Measurements from ENCODE around the gene NXPE2.

Gene NXPE2

DNA sequence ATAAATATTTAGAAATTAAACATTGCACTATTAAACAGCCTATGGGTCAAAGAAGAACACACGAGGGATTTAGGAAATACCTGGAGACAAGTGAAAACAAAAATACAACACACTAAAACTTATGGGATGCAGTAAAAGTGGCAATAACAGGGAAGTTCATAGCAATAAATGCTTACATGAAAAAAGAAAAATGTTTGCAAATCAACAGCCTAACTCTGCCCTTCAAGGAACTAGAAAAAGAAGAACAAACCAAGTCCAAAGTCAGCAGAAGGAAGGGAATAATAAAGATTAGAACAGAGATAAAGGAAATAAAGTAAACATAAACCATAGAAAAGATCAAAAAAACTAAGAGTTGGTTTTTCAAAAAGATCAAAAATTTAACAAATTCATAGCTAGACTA lies 31.6 kb downstream of the NXPE2 start:
- no peak overlapping the region for H3K27ac ChIP-seq
- TF ChIP-seq, protein P1, sequence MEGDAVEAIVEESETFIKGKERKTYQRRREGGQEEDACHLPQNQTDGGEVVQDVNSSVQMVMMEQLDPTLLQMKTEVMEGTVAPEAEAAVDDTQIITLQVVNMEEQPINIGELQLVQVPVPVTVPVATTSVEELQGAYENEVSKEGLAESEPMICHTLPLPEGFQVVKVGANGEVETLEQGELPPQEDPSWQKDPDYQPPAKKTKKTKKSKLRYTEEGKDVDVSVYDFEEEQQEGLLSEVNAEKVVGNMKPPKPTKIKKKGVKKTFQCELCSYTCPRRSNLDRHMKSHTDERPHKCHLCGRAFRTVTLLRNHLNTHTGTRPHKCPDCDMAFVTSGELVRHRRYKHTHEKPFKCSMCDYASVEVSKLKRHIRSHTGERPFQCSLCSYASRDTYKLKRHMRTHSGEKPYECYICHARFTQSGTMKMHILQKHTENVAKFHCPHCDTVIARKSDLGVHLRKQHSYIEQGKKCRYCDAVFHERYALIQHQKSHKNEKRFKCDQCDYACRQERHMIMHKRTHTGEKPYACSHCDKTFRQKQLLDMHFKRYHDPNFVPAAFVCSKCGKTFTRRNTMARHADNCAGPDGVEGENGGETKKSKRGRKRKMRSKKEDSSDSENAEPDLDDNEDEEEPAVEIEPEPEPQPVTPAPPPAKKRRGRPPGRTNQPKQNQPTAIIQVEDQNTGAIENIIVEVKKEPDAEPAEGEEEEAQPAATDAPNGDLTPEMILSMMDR (conservative IDR thresholded peaks at IDR 0.05): no peak

DNA sequence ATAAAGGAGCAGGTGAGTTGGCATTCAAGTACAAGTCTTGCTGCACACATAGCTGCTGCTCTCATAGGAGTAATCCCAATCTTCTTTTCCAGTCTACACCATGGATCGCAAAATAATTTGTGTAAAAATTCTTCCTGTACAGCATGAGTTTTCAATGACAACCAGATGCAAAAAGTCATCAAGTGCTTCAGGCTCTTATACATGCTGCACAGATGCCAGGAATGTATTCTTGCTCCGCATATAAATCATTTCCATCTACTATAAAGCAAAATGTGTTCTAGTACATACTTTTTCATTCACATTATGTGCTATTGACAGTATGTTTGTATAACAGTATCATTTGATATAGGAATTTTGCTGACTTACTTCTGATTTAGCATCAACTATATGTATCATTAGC lies 35.4 kb downstream of the NXPE2 start:
- H3K27ac ChIP-seq: no peak overlapping the region
- TF ChIP-seq, protein P1 (conservative IDR thresholded peaks at IDR 0.05): no peak

DNA sequence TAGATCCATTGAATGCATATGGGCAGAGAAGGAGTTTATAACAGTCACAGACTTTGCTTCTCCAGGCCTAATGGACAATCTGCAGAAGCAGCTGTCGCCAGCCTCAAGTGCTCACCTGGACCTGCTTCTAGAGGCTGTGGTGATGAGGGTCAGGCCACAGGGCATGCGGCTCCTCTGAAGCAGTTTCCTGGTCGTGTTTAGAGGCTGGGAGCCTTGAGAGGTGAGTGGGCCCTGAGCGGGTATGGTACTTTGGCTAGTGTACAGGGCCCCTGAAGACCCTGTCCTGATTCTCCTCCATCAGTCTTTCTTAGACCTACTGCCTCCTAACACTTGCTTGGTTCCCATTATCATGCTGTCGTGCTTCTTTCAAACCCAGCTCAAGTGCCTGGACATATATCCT lies 41.2 kb downstream of the NXPE2 start:
- H3K27ac ChIP-seq: no peak overlapping the region
- TF ChIP-seq, protein P1 (conservative IDR thresholded peaks at IDR 0.05): no peak

DNA sequence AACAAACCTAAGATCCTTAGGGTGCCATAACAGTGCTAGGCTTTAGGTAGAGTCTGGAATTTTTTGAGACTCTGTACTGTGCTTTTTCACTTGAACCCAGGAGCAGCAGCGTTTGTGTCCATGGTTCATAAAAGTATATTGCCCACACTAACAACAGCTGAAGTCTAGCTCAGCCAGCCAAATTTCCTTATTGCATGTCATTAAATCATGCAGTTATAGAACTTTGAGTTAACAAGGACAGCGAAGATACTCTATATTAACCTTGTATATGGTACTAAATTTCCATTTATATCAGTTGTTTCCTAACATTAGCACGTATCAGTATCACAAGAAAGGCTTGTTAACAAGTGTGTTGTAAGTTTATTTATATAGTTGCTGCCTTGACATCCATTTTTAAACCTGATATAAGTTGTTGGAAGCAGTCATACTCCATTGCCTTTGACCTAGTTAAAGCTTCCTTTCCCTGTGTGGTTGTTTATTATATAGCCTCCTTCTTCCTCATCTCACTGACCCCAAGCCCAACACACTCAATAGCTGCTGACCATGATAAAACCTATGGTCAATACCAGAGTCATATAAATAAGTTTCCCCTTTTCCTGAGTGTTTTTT lies 46.7 kb downstream of the NXPE2 start:
- TF ChIP-seq, protein P1 (conservative IDR thresholded peaks at IDR 0.05): no peak
- H3K27ac ChIP-seq: no peak overlapping the region

DNA sequence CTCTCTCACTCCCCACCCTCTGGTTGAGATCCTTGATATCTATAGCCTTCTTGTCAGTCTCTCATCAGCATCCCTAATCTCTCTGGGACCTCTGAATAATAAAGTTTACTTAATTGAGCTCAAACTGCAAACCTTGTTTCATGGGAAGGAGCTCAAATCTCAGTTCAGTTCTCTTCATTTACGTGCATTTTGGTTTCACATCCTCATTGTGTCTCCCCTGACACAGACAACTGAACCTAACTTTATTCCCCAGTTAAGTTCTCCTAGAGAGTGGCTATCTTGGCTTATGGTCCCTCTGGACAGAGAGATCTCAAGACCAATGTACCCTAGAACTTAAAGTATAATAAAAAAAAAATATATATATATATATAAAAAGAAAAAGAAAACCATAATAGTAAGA lies 47.3 kb downstream of the NXPE2 start:
- TF ChIP-seq, protein P1 (conservative IDR thresholded peaks at IDR 0.05): no peak
- no peak overlapping the region for H3K27ac ChIP-seq

DNA sequence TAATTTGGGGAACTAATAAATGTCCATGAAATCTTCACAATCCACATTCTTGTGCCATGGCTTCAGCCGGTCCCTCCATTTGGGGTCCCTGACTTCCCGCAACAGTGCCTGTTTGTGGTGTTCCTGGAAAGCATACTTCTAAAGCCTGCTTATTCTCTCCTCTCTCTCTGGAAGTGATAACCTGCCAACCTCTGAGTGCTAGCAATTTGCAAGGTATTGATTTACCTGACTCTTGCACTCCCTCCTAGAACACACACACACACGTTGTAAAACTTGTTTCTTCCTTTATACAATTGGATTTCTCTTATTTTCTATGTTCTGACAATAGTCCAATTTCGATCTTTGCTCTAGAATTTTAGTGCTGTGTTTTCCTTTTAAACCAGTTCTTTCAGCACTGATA lies 58.5 kb downstream of the NXPE2 start:
- TF ChIP-seq, protein P1 (conservative IDR thresholded peaks at IDR 0.05): no peak
- no peak overlapping the region for H3K27ac ChIP-seq

DNA sequence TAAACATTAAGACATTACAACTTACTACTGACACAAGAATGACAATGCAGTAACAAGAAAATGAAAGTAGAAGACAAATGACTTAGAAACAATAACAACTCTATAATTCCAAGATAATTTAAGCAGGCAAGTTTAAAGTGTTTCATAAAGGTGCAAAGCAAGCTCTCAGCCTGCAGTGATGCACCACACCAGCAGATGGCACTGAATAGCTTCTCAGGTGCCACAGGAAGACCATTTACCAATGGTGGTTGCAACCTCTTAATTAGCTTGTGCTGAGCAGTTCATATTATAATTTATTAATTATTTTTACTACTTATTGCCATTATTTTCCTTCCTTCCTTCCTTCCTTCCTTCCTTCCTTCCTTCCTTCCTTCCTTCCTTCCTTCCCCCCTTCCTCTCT lies 60.6 kb downstream of the NXPE2 start:
- H3K27ac ChIP-seq: no peak overlapping the region
- TF ChIP-seq, protein P1 (conservative IDR thresholded peaks at IDR 0.05): peak; percentile 92
